Vagina (tissue), 2 donors: Measurements from ENCODE around the gene HBEGF.

Source experiments
- POLR2A ChIP-seq, 2 donors: fragments of 450-650 bp; IDR thresholded peaks; one replicate each; pipeline ENCODE4 v1.6.1; 2017; ENCODE audit warnings: antibody characterized with exemption in 2 of 2, mild to moderate bottlenecking in 2 of 2, moderate library complexity in 2 of 2
- POLR2AphosphoS5 ChIP-seq, 2 donors: sonication (generic); formaldehyde crosslinking; IDR thresholded peaks; one replicate each; pipeline ENCODE4 v1.9.0; 2017; ENCODE audit warnings: antibody characterized with exemption in 2 of 2, mild to moderate bottlenecking in 2 of 2, low read depth in 1 of 2; ENCODE audit not compliant: insufficient read depth in 1 of 2
- TF ChIP-seq, protein P1 (sequence below), 3 experiments: fragments of 450-650 bp in 2 of 3; fragments of 200-600 bp in 1 of 3; sonication (generic) in 1 of 3; IDR thresholded peaks; one replicate each; pipeline ENCODE4 v1.5.1; 2017 to 2019; ENCODE audit warnings: antibody characterized with exemption in 3 of 3, mild to moderate bottlenecking in 2 of 3, moderate library complexity in 2 of 3

- TF ChIP-seq, protein P1, sequence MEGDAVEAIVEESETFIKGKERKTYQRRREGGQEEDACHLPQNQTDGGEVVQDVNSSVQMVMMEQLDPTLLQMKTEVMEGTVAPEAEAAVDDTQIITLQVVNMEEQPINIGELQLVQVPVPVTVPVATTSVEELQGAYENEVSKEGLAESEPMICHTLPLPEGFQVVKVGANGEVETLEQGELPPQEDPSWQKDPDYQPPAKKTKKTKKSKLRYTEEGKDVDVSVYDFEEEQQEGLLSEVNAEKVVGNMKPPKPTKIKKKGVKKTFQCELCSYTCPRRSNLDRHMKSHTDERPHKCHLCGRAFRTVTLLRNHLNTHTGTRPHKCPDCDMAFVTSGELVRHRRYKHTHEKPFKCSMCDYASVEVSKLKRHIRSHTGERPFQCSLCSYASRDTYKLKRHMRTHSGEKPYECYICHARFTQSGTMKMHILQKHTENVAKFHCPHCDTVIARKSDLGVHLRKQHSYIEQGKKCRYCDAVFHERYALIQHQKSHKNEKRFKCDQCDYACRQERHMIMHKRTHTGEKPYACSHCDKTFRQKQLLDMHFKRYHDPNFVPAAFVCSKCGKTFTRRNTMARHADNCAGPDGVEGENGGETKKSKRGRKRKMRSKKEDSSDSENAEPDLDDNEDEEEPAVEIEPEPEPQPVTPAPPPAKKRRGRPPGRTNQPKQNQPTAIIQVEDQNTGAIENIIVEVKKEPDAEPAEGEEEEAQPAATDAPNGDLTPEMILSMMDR (IDR thresholded peaks at IDR 0.05), result no peak
- no peak for TF ChIP-seq POLR2AphosphoS5 (IDR thresholded peaks at IDR 0.05; ENCODE audit: insufficient read depth in 1 of 2, low read depth in 1 of 2)
- TF ChIP-seq POLR2A (IDR thresholded peaks at IDR 0.05), result no peak
Observed at GRCh38 chr5:140339636-140340035, 6.8 kb downstream of the HBEGF start.
